H9 (cell line): ENCODE results near the gene SDHAF2. TPM values are rescaled to one million over a fixed set of nuclear protein-coding genes. Genes with fewer than 3 reads are reported as not detected.

Source experiments
- DNase-seq: peaks from one replicate; pipeline ENCODE4 v3.0.0-alpha.2; 2017
- H2AFZ ChIP-seq: one replicate; pipeline ENCODE4 v1.6.1; 2013; ENCODE audit warnings: mild to moderate bottlenecking, low read length, control low read depth, moderate library complexity
- H2AK5ac ChIP-seq: 2 replicates; pipeline ENCODE4 v1.6.1; 2013; ENCODE audit warnings: low read length, control low read depth, mixed read lengths; ENCODE audit not compliant: insufficient read length
- H2BK120ac ChIP-seq: one replicate; pipeline ENCODE4 v1.6.1; 2013; ENCODE audit warnings: low read depth, mild to moderate bottlenecking, low read length, control low read depth, inconsistent platforms; ENCODE audit not compliant: poor library complexity, severe bottlenecking
- H2BK12ac ChIP-seq: 2 replicates; pipeline ENCODE4 v1.6.1; 2013; ENCODE audit warnings: low read length, control low read depth, mixed read lengths, low read depth; ENCODE audit not compliant: insufficient read length
- H2BK15ac ChIP-seq: 2 replicates; pipeline ENCODE4 v1.6.1; 2013; ENCODE audit warnings: low read depth, low read length, control low read depth
- H2BK20ac ChIP-seq: one replicate; pipeline ENCODE4 v1.6.1; 2013; ENCODE audit warnings: low read depth, mild to moderate bottlenecking, low read length, control low read depth, inconsistent platforms; ENCODE audit not compliant: poor library complexity, severe bottlenecking
- H2BK5ac ChIP-seq: 2 replicates; pipeline ENCODE4 v1.6.1; 2013; ENCODE audit warnings: low read length, control low read depth, mixed read lengths; ENCODE audit not compliant: insufficient read length
- H3K14ac ChIP-seq: 2 replicates; pipeline ENCODE4 v1.6.1; 2013; ENCODE audit warnings: low read length, control low read depth; ENCODE audit not compliant: insufficient read depth
- H3K18ac ChIP-seq: 2 replicates; pipeline ENCODE4 v1.6.1; 2013; ENCODE audit warnings: low read depth, mild to moderate bottlenecking, mixed read lengths, low read length, control low read depth; ENCODE audit not compliant: insufficient read length
- H3K23ac ChIP-seq: 2 replicates; pipeline ENCODE4 v1.6.1; 2013; ENCODE audit warnings: low read length, control low read depth, mixed read lengths, low read depth; ENCODE audit not compliant: insufficient read length
- H3K23me2 ChIP-seq: 2 replicates; pipeline ENCODE4 v1.6.1; 2013; ENCODE audit warnings: low read depth, mild to moderate bottlenecking, mixed read lengths, low read length, control low read depth; ENCODE audit not compliant: insufficient read length, poor library complexity, severe bottlenecking
- H3K27ac ChIP-seq: 2 replicates; pipeline ENCODE4 v1.5.1; 2013; ENCODE audit warnings: low read length, control low read depth, mixed read lengths, low read depth; ENCODE audit not compliant: insufficient read length
- H3K27me3 ChIP-seq: 2 replicates; pipeline ENCODE4 v1.6.1; 2013; ENCODE audit warnings: low read length, control low read depth, inconsistent platforms; ENCODE audit not compliant: insufficient read depth
- H3K4ac ChIP-seq: 2 replicates; pipeline ENCODE4 v1.6.1; 2013; ENCODE audit warnings: low read depth, mild to moderate bottlenecking, control low read depth, inconsistent platforms, low read length, moderate library complexity
- H3K4me1 ChIP-seq: 2 replicates; pipeline ENCODE4 v1.6.1; 2013; ENCODE audit warnings: low read length, control low read depth, inconsistent platforms; ENCODE audit not compliant: insufficient read depth
- H3K4me2 ChIP-seq: 2 replicates; pipeline ENCODE4 v1.6.1; 2013; ENCODE audit warnings: low read length, control low read depth, mixed read lengths; ENCODE audit not compliant: insufficient read length, insufficient read depth
- H3K56ac ChIP-seq: 2 replicates; pipeline ENCODE4 v1.6.1; 2013; ENCODE audit warnings: low read depth, mild to moderate bottlenecking, mixed read lengths, low read length, control low read depth; ENCODE audit not compliant: insufficient read length
- H3K79me1 ChIP-seq: 2 replicates; pipeline ENCODE4 v1.6.1; 2013; ENCODE audit warnings: low read depth, mild to moderate bottlenecking, moderate library complexity, low read length, control low read depth, inconsistent platforms; ENCODE audit not compliant: insufficient read depth, poor library complexity, severe bottlenecking
- H3K79me2 ChIP-seq: 2 replicates; pipeline ENCODE4 v1.6.1; 2013; ENCODE audit warnings: low read length, control low read depth, inconsistent platforms; ENCODE audit not compliant: insufficient read depth
- H3K9ac ChIP-seq: 2 replicates; pipeline ENCODE4 v1.6.1; 2013; ENCODE audit warnings: low read length, control low read depth, mixed read lengths; ENCODE audit not compliant: insufficient read length; ENCODE audit errors: extremely low read depth
- H3K9me3 ChIP-seq: one replicate; pipeline ENCODE4 v1.6.1; 2013; ENCODE audit warnings: low read depth, low read length, inconsistent platforms; ENCODE audit not compliant: control insufficient read depth
- H3T11ph ChIP-seq: one replicate; pipeline ENCODE4 v1.6.1; 2013; ENCODE audit warnings: mild to moderate bottlenecking, low read length, control low read depth, inconsistent platforms
- H4K20me1 ChIP-seq: one replicate; pipeline ENCODE4 v1.6.1; 2013; ENCODE audit not compliant: control insufficient read depth, insufficient read length, insufficient read depth
- H4K5ac ChIP-seq: 2 replicates; pipeline ENCODE4 v1.6.1; 2013; ENCODE audit warnings: low read depth, mild to moderate bottlenecking, mixed read lengths, low read length, control low read depth; ENCODE audit not compliant: insufficient read length
- H4K8ac ChIP-seq: replicated peaks from 2 replicates; pipeline ENCODE4 v1.6.1; 2013; ENCODE audit warnings: low read length, control low read depth, mixed read lengths, low read depth; ENCODE audit not compliant: insufficient read length
- H4K91ac ChIP-seq: 2 replicates; pipeline ENCODE4 v1.6.1; 2013; ENCODE audit warnings: low read depth, mild to moderate bottlenecking, moderate library complexity, mixed read lengths, low read length, control low read depth; ENCODE audit not compliant: insufficient read length
- H3K27ac Mint-ChIP-seq, 3 experiments: 2 replicates in 2 of 3; 3 replicates in 1 of 3; pipeline ENCODE4 v1.8.0; 2020 to 2021; ENCODE audit warnings: mixed read lengths in 3 of 3, mild to moderate bottlenecking in 1 of 3, moderate library complexity in 1 of 3
- H3K27me3 Mint-ChIP-seq: 2 replicates; pipeline ENCODE4 v1.8.0; 2021; ENCODE audit warnings: low read depth, mild to moderate bottlenecking, moderate library complexity, mixed read lengths
- H3K36me3 Mint-ChIP-seq, 3 experiments: 2 replicates in 2 of 3; 3 replicates in 1 of 3; pipeline ENCODE4 v1.8.0; 2020 to 2021; ENCODE audit warnings: low read depth in 3 of 3, mixed read lengths in 3 of 3; ENCODE audit not compliant: insufficient read depth in 1 of 3
- H3K4me1 Mint-ChIP-seq, 2 experiments: 2 replicates each; pipeline ENCODE4 v1.8.0; 2020; ENCODE audit warnings: mixed read lengths in 2 of 2
- H3K4me3 Mint-ChIP-seq, 2 experiments: 2 replicates in 1 of 2; 3 replicates in 1 of 2; pipeline ENCODE4 v1.8.0; 2020 to 2021; ENCODE audit warnings: mild to moderate bottlenecking in 2 of 2, mixed read lengths in 2 of 2, moderate library complexity in 1 of 2
- H3K9me3 Mint-ChIP-seq, 2 experiments: 2 replicates in 1 of 2; 3 replicates in 1 of 2; pipeline ENCODE4 v1.8.0; 2020; ENCODE audit warnings: mild to moderate bottlenecking in 2 of 2, mixed read lengths in 2 of 2, moderate library complexity in 1 of 2
- CTCF ChIP-seq: fragments of 200-600 bp; sonication (generic); conservative IDR thresholded peaks from 3 replicates; pipeline ENCODE4 v1.8.0; 2021; ENCODE audit warnings: antibody characterized with exemption, mild to moderate bottlenecking
- whole genome bisulfite sequencing: extraction: QIAGEN DNeasy Blood & Tissue Kit; methylation state at CpG from one replicate; pipeline ENCODE4 v1.1.7; 2013; ENCODE audit warnings: missing lambda C conversion rate, low lambda C conversion rate, mixed read lengths; ENCODE audit not compliant: insufficient read length; ENCODE audit errors: extremely low coverage; 5-methylcytosine and 5-hydroxymethylcytosine counted together
- total RNA-seq: library from RNA; stranded (reverse); gene quantifications from 2 replicates; pipeline ENCODE4 v1.2.1, GENCODE V29; 2021

Gene SDHAF2
- total RNA-seq, 1 experiment from 2014 or later: 41.8 TPM

- Mint-ChIP-seq H3K4me1 (peaks cover 6% of the 10 kb centered on the region in 2 experiments; a peak in 3 of 4 replicates), H3K27me3 (no peaks in the 10 kb centered on the region), H3K4me3 (no peak overlapping the region), H3K9me3 (no peaks in the 10 kb centered on the region), H3K36me3 (peaks cover 15 to 56% (median 35%) of the 10 kb centered on the region in 3 experiments; a peak in 6 of 7 replicates), H3K27ac (no peak overlapping the region)
- Histone ChIP-seq H3K56ac (no peak overlapping the region), H3K9me3 (no peaks in the 10 kb centered on the region), H3K27me3 (no peaks in the 10 kb centered on the region), H3T11ph (no peak overlapping the region), H2BK12ac (no peak overlapping the region), H3K79me2 (no peaks in the 10 kb centered on the region), H3K4ac (no peak overlapping the region), H3K23me2 (no peaks in the 10 kb centered on the region), H3K4me2 (no peak overlapping the region), H3K14ac (no peak overlapping the region), H3K18ac (no peak overlapping the region), H2BK15ac (no peak overlapping the region), H4K8ac (no peak overlapping the region), H2BK5ac (no peak overlapping the region), H2AFZ (no peak overlapping the region), H2BK20ac (no peak overlapping the region), H3K27ac (no peak overlapping the region), H3K9ac (no peak overlapping the region), H2BK120ac (no peak overlapping the region), H4K20me1 (peaks cover 3% of the 10 kb centered on the region), H2AK5ac (no peak overlapping the region), H4K91ac (no peak overlapping the region), H3K4me1 (no peaks in the 10 kb centered on the region), H3K79me1 (no peaks in the 10 kb centered on the region), H3K23ac (no peak overlapping the region), H4K5ac (no peak overlapping the region)
- no peak for DNase-seq
- no CpG with 5 or more reads among the region's 7 CpGs for WGBS
- TF ChIP-seq CTCF: no peak
These were observed 18.6 kb downstream of the SDHAF2 start for GRCh38 chr11:61448552-61448927.
